HTR-8/SVneo (cell line): Measurements from ENCODE around the gene CFAP161.

Experiments used
- DNase-seq: peaks from one replicate; pipeline ENCODE4 v3.0.0; 2011; ENCODE audit warnings: low spot score, mixed read lengths; ENCODE audit not compliant: insufficient read length
- FAIRE-seq: peaks from 2 replicates; lab custom pipeline; 2011; peaks lifted over from hg19 to GRCh38; lab: Jason Lieb, UNC

Gene CFAP161

GRCh38 chr15:81176291-81176893, 42.3 kb downstream of the CFAP161 start:
- FAIRE-seq (no peak), DNase-seq (no peak)

DNA sequence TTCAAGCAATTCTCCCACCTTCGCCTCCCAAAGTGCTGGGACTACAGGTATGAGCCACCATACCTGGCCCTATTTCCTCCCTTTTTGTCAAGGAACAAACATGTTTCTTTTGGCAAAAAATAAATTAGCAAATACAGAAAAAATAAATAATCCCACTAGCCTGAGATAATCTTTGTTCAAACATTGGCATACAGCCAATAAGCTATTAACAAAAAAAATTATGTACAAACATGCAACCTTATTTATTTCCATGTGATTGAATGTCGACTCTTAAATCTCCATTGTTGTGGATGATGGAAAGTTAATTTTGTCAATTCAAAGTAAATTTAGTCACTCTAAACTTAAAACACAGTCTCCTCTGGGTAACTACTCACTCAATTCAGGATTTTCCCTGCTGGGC, 44.3 kb downstream of the CFAP161 start:
- DNase-seq (no peak), FAIRE-seq (no peak)

GRCh38 chr15:81181220-81181619, 47.1 kb downstream of the CFAP161 start:
- FAIRE-seq = no peak

GRCh38 chr15:81182031-81182755, 48.1 kb downstream of the CFAP161 start:
- DNase-seq = no peak
- no peak for FAIRE-seq

More at GRCh38 chr15:81181220-81181619, 47.1 kb downstream of the CFAP161 start:
- no peak for DNase-seq

DNA sequence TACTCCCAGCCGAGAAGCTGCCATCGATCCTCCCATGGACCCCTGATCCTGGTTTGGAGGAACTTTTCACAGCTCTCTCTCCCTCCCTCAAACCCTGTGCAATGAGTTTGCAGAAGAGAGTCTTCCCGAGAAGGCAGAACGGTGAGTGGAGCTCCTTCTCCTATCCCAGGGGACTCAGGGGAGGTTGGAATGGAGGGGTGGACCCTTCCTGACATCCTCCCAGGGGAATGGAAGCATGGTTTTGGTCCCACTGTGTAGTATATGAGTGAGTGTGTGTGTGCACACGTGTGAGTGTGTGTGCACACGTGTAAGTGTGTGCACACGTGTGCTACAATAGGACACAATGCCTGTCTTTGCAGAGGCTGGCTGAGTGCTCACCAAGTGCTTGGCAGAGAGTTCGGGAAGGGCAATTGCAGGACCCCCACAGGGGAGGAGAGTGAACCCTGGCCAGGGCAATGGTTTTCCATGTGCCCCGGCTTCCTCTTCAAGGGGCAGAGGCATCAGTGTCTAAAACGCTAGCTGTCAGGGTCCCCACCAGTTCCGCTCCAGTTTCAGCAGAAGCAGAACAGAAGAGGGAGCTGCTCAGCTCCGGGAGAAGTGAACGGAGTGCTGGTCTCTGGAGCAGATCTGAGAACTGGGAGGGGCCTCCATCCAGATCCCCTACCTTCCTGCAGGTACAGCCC, 48.8 kb downstream of the CFAP161 start:
- no peak for DNase-seq
- FAIRE-seq = no peak

- FAIRE-seq = no peak
- DNase-seq = no peak
Measured at GRCh38 chr15:81183439-81183775, 49.3 kb downstream of the CFAP161 start.

DNA sequence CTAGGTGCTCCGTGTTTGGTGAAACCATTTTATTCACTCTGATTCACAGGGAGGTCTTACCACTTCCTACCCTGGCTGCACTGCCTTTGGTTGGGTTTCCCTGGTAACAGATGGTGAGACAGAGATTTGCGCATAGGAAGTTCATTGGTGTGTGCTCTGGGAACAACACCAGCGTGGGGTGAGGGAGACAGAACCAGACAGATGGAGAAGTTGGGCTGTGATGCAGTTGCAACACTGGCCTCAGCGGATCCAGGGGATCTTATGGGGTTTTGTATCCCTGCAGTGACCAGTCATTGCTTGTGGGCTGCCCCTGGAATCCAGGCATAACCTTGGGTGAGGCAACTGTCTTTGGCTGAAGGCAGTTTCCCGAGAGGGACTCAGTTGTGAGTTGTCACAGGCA, 50.1 kb downstream of the CFAP161 start:
- no peak for DNase-seq
- no peak for FAIRE-seq

DNA sequence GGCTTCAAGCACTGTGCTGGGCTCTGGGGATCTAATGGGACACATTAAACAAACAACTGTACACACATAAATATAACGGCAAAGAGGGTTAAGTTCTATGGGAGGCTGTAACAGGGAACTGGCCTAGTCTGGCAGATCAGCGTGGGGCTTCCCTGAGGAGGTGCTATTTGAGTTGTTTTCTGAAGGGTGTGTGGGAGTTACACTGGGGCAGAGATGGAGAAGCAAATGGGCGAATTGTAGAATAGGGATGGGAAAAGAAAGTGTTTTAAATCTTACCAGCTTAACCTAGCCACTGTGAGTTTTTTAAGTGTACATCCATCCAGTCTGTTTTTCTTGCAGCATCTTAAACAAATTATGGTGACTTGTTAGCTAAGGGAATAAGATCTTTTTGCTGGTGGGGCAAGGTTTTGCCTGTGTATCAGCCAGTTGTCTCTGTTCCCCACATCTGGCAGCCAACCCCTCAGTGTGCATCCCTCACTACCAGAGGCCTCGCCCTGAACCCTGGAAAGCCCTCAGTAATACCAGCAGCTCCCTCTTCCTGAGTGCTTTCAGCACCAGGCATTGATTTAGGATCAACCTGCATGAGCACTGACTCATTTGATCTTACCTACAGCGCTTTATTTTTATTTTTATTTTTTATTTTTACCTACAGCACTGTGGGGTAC, 51.7 kb downstream of the CFAP161 start:
- DNase-seq (no peak), FAIRE-seq (no peak)

- FAIRE-seq = no peak
Measured at GRCh38 chr15:81188354-81188753, 54.3 kb downstream of the CFAP161 start.

DNA sequence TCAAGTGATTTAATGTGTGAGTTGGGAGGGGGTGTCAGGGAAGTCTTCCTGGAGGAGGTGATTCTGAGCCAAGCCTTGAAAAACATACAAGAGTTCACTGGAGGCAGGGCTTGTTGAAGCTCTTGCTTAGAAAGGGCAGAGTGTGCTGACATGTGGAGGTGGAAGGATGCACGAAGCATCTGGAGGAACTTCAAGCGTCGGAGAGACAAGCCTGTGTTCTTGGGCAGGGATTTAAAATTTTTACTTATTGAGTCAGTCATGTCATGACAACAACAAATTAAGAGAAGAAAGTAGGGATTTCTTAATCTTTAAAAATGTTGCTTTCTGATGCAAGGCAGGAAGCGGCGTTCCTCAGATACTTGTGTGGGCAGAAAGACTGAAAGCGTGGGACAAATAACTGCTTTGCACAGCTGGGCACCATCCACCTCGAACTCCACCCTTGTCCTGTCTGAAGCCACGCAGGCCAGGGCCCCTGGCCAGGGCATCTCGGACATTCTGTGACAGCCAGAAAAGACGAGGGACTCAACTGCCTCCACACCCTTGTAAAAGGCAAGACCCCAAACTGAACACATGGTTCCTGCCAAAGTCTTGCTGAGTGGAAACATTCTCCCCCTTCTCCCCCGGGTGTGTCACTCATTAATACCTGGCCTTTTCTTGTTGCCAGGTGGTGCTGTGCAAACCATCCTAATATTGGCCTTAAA, 55.7 kb downstream of the CFAP161 start:
- FAIRE-seq (no peak), DNase-seq (no peak)

More at GRCh38 chr15:81188354-81188753, 54.3 kb downstream of the CFAP161 start:
- no peak for DNase-seq

- FAIRE-seq (no peak), DNase-seq (no peak)
Measured at GRCh38 chr15:81190922-81191507, 56.9 kb downstream of the CFAP161 start.

GRCh38 chr15:81191701-81192100, 57.6 kb downstream of the CFAP161 start:
- FAIRE-seq = no peak
- DNase-seq = no peak

- DNase-seq = no peak
Measured at GRCh38 chr15:81194723-81195122, 60.7 kb downstream of the CFAP161 start.

GRCh38 chr15:81195339-81195864, 61.3 kb downstream of the CFAP161 start:
- FAIRE-seq = no peak
- no peak for DNase-seq

More at GRCh38 chr15:81194723-81195122, 60.7 kb downstream of the CFAP161 start:
- FAIRE-seq = no peak

DNA sequence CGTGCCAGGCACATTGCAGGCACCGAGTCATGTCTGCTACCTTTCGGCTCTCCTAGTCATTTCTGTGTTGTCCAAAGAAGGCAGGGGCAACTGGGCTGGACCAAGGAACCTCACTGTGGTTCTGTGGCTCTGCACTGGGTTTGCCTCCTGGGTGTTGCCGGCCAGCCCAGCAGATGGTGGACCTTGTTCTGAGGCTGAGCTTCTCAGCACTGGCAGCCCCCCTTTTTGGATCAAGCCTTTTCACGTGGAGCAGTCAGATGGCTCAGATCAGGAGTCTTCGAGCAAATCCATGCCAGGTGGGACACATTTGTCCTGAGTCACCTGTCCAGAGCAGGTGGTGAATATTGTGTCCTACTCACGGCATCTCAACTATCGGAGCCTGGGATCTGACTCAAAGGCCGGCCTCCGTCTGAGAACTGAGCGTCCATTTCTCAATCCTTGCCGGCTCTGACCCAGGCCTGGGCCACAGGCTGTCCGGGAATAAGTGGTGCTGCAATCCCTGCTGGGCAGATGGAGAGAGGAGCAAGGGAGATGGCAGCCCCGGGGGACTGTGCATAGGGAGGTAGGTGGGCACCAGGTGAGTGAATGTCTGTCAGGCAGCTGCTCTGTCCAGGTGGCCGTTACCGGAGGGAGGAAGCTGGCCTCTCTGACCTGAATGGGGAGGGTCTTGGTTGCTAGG, 62.6 kb downstream of the CFAP161 start, which contains the start of gene IL16:
IL16 (plus strand) TSS at position 304 of the 679 bp plus-strand sequence. CDS start 28,521 bp downstream, outside the sequence.
- DNase-seq (no peak), FAIRE-seq (no peak)

- DNase-seq (no peak), FAIRE-seq (no peak)
Measured at GRCh38 chr15:81197255-81197630, 63.2 kb downstream of the CFAP161 start.

GRCh38 chr15:81197688-81198281, 63.7 kb downstream of the CFAP161 start:
- FAIRE-seq (no peak), DNase-seq (no peak)
